GM18499 (cell line): ENCODE data around the gene TMEM203.
"Not testable (repeated sequence)": the region's sequence is repeated elsewhere in the genome, so short reads cannot be mapped to it uniquely, and the experiment has no call there.

Source experiments
- ATAC-seq: cut with Tn5 transposase; IDR thresholded peaks from one replicate; pipeline ENCODE4 v1.9.1; 2021; ENCODE audit warnings: moderate number of reproducible peaks; ENCODE audit not compliant: insufficient read depth, unreplicated experiment

TMEM203 gene

DNA sequence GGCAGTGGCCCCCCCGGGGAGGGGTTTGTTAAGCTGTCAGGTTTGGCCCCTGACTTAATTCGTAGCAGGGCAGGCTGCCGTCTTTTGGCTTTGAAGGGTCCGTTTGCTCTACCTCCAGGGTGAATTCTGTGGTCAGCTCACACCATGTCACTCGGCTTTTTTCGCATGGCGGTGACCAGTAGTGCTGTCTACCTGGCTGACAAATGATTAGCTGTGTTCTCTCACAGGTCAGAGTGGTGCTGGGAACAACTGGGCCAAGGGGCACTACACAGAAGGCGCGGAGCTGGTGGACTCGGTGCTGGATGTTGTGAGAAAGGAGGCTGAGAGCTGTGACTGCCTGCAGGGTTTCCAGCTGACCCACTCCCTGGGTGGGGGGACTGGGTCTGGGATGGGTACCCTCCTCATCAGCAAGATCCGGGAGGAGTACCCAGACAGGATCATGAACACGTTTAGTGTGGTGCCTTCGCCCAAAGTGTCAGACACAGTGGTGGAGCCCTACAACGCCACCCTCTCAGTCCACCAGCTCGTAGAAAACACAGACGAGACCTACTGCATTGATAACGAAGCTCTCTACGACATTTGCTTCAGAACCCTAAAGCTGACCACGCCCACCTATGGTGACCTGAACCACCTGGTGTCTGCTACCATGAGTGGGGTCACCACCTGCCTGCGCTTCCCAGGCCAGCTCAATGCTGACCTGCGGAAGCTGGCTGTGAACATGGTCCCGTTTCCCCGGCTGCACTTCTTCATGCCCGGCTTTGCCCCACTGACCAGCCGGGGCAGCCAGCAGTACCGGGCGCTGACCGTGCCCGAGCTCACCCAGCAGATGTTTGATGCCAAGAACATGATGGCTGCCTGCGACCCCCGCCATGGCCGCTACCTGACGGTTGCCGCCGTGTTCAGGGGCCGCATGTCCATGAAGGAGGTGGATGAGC lies 37.1 kb upstream of the TMEM203 start:
- no peak for ATAC-seq

DNA sequence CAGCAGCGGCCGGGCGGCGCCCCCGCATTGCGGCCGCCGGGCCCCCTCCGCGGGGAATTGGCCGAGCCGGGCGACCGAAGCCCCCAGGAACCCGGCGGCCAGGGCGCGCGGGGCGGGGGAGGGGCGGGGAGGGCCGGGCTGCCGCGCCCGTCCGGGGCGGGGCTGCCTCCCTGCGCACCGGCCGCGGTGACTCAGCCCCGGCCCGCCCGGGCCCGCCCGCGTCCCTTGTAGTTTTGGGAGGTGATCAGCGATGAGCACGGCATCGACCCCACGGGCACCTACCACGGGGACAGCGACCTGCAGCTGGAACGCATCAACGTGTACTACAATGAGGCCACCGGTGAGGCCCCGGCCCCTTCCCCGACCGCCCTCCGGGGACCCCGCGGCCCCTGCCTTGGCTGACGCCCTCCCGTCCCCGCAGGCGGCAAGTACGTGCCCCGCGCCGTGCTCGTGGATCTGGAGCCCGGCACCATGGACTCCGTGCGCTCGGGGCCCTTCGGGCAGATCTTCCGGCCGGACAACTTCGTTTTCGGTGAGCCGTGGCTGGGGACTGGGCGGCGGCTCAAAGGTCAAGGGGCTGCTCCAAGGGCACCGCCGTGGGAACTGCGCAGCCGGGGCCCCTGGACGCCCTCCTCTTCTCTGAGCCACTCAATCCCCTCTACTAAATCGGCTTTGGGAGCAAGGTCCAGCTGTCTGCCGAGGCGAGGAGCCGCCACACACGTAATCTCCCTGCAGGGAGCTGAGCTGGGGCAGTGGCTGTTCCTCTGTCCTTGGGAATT lies 36.2 kb upstream of the TMEM203 start:
- ATAC-seq: no peak

GRCh38 chr9:137240841-137241489 lies 35.5 kb upstream of the TMEM203 start, which contains the start of gene TUBB4B:
Gene TUBB4B, plus strand, starts transcription at chr9:137241287. Its CDS starts 74 bp downstream, at chr9:137241361.
- ATAC-seq: peak; percentile 73

DNA sequence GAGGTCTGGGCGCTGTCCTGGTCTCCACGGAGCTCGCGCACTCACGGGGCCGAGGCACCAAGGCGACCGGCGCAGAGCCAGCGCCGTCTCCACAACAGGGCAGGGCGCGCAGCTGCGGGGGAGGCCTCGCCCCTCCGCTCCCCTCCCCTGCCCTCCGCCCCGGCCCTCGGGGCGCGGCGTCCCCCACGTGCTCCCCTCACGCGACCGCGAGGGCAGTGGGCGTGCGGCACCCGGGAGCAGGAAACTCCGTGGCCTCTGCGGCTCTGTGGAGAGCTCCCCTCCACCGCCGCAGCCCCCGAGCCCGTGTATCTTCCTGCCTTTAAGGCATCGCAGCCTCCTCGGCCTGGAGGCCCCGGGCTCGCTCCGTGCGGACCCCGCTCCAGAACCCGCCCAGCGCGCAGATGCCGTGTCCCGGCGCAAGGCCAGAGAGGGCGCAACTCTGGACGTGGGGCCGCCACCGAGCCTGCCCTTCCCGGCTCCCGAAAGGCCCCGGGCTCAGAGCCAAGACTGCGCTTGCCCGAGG lies 34.9 kb upstream of the TMEM203 start:
- ATAC-seq: peak; percentile 1

DNA sequence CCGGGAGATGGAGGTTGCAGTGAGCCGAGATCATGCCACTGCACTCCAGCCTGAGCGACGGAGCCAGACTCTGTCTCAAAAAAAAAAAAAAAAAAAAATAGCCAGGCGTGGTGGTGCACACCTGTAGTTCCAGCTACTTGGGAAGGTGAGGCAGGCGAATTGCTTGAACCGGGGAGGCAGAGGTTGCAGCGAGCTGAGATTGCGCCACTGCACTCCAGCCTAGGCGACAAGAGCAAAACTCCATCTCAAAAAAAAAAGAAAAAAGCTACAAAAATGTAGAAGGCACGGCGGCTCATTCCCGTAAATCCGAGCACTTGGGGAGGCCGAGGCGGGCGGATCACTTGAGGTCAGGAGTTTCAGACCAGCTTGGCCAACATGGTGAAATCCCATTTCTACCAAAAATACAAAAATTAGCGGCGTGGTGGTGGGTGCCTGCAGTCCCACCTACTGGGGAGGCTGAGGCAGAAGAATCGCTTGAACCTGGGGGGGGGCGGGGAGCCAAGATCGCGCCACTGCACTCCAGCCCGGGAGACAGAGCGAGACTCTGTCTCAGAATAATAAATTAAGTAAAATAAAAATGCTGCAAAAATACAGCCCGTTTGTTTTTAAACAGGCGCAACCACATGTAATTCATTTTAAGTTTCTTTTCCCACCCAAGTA lies 34.2 kb upstream of the TMEM203 start:
- ATAC-seq: not testable (repeated sequence)

DNA sequence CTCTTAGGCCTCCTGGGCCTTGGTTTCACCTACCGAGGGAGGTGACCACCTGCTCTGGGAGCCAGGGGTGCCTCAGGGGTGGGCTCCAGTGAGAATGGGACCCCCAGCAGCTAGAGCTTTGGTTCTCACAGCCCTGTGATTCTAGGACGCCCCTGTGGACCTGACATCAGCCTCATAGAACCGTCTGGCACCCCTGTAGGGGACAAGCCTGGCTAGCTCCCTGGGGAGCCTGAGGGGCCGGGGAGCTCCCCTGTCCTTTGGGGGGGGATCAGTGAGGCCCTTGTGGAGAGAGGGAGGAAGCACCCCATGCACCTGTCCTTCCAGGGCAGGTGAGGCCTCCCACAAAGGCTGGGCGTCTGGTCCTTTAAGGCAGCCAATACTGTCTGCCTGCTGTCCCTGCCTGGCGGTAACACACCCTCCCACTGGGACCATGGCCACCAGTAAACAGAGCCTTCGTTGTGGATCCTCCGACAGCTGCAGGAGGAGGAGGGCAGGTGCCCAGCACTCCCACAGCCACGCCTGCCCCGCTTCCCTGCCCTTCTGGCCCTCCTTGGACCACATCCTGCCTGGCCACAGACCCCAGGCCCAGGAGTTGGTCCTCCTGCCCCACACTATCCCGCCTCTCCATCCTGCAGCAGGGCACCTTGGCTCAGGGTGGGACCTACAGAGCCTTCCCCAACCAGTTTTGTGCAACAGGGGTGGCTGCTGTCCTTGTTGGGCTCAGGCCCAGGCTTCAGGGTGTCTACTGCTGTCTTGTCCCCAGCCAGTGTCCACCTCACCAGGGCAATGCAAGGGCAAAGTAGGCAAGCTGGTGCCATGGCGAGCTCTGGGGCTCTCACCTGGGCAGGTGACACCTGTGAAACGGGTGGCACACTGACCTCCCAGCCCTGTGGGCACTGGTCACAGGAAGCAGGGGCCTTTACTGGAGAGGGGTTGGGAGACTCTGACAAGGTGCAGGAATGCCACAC lies 32.6 kb upstream of the TMEM203 start:
- ATAC-seq: no peak

DNA sequence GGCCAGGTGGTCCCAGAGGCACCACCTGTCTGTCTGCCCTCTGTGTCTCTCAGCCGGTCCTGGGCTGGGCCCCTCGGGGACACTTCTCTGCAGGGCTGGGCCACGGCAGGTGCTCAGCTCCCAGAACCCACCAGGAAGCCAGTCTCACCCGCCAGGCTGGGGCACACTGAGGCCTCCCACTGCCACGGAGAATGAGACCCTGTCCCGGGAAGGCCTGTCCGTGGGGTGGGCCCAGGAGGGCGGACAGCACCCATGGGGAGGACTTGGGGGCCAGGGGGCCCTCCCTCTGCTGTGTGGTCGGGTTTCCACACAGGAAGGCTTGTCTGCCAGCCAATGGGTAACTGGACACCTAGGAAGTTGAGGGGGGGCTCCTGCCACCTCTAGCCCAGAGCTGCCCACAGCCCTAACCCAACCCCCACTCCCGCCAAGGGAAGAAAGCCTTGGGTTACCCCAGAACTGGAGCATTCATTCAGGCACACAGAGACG lies 31.5 kb upstream of the TMEM203 start:
- no peak for ATAC-seq

- ATAC-seq: no peak
These were observed 30.9 kb upstream of the TMEM203 start for GRCh38 chr9:137236238-137236935.

- no peak for ATAC-seq
These were observed 30.2 kb upstream of the TMEM203 start for GRCh38 chr9:137235424-137236237.

DNA sequence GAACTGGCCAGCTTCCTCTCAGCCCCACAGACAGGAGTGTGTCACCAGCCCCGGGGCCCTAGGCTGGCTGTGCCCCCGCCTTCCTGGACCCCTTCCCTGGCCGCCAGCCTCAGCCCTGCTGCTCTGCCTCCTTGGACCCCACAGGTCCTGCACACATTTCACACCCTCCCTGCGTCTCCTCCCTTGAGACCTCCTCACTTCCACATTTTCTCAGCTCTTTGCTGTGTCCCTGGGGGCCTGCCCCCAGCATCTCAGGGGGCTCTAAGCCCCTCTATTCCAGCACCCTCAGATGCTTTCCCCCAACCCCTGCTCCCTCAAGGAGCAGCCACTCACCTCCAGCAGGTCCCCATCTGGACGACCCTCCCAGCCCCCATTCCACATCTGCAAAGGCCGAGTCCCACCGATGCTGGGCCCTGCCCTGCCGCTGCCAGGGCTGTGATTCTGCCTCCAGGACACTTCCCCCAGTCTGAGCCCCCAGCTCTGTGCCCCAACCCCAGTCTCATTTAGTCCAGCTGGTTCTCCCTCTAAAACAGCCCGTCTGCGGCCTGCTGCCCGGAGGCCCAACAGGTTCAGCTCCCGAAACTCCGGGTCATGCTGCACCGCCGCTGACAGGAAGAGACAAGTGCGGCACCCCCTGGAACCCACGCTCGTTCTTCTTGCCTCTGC lies 29.4 kb upstream of the TMEM203 start:
- no peak for ATAC-seq

DNA sequence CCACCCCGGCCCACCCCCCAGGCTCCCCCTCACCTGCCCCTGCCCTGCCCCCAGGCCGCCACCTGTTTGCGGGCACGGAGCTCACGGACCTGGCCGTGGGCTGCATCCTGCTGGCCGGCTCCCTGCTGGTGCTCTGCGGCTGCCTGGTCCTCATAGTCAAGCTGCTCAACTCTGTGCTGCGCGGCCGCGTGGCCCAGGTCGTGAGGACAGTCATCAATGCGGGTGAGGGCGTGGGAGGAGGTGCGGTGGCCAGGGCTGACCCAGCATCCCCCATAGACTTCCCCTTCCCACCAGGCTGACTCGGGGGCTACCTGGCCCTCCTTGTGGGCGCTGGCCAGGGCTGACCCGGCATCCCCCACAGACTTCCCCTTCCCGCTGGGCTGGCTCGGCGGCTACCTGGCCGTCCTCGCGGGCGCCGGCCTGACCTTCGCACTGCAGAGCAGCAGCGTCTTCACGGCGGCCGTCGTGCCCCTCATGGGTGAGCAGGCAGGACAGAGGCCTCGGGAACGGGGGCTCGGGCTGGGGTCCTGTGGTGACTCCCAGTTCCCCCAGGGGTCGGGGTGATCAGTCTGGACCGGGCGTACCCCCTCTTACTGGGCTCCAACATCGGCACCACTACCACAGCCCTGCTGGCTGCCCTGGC lies 28.7 kb upstream of the TMEM203 start:
- ATAC-seq: no peak

DNA sequence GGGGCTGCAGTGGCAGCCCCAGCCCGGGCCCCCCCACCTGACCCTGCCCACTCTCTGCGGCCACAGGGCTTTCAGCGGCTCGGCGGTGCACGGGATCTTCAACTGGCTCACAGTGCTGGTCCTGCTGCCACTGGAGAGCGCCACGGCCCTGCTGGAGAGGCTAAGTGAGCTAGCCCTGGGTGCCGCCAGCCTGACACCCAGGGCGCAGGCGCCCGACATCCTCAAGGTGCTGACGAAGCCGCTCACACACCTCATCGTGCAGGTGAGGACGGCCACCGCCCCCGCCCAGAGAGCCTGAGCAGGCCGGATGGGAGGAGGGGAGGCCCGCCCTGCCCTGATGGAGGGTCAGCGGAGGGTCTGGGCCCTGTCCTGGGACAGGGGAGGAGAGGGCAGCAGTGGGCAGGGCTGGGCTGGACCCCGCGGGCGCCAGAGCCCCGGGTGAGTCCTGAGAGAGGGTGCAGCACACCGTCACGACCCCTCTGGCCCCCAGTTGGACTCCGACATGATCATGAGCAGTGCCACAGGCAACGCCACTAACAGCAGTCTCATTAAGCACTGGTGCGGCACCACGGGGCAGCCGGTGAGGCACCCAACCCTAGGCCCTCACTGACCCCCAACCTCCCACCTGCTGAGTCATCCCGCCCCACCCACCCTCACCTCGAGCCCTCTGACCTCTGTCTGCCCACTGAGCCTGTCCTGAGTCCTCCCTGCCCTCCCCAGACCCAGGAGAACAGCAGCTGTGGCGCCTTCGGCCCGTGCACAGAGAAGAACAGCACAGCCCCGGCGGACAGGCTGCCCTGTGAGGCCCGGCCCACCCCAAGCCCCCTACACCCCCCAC lies 27.9 kb upstream of the TMEM203 start:
- ATAC-seq: no peak

- ATAC-seq: no peak
These were observed 27.1 kb upstream of the TMEM203 start for GRCh38 chr9:137232510-137232909.

- ATAC-seq: no peak
These were observed 26.7 kb upstream of the TMEM203 start for GRCh38 chr9:137232101-137232500.

GRCh38 chr9:137231372-137232039 lies 26.1 kb upstream of the TMEM203 start:
- no peak for ATAC-seq
